H9 (cell line): Measurements from ENCODE around the gene SLC13A1. TPM values are rescaled to one million over a fixed set of nuclear protein-coding genes. Genes with fewer than 3 reads are reported as not detected.

Source experiments
- DNase-seq: peaks from one replicate; pipeline ENCODE4 v3.0.0-alpha.2; 2017
- H2AFZ ChIP-seq: one replicate; pipeline ENCODE4 v1.6.1; 2013; ENCODE audit warnings: mild to moderate bottlenecking, low read length, control low read depth, moderate library complexity
- H2AK5ac ChIP-seq: 2 replicates; pipeline ENCODE4 v1.6.1; 2013; ENCODE audit warnings: low read length, control low read depth, mixed read lengths; ENCODE audit not compliant: insufficient read length
- H2BK120ac ChIP-seq: one replicate; pipeline ENCODE4 v1.6.1; 2013; ENCODE audit warnings: low read depth, mild to moderate bottlenecking, low read length, control low read depth, inconsistent platforms; ENCODE audit not compliant: poor library complexity, severe bottlenecking
- H2BK12ac ChIP-seq: 2 replicates; pipeline ENCODE4 v1.6.1; 2013; ENCODE audit warnings: low read length, control low read depth, mixed read lengths, low read depth; ENCODE audit not compliant: insufficient read length
- H2BK15ac ChIP-seq: 2 replicates; pipeline ENCODE4 v1.6.1; 2013; ENCODE audit warnings: low read depth, low read length, control low read depth
- H2BK20ac ChIP-seq: one replicate; pipeline ENCODE4 v1.6.1; 2013; ENCODE audit warnings: low read depth, mild to moderate bottlenecking, low read length, control low read depth, inconsistent platforms; ENCODE audit not compliant: poor library complexity, severe bottlenecking
- H2BK5ac ChIP-seq: 2 replicates; pipeline ENCODE4 v1.6.1; 2013; ENCODE audit warnings: low read length, control low read depth, mixed read lengths; ENCODE audit not compliant: insufficient read length
- H3K14ac ChIP-seq: 2 replicates; pipeline ENCODE4 v1.6.1; 2013; ENCODE audit warnings: low read length, control low read depth; ENCODE audit not compliant: insufficient read depth
- H3K18ac ChIP-seq: 2 replicates; pipeline ENCODE4 v1.6.1; 2013; ENCODE audit warnings: low read depth, mild to moderate bottlenecking, mixed read lengths, low read length, control low read depth; ENCODE audit not compliant: insufficient read length
- H3K23ac ChIP-seq: 2 replicates; pipeline ENCODE4 v1.6.1; 2013; ENCODE audit warnings: low read length, control low read depth, mixed read lengths, low read depth; ENCODE audit not compliant: insufficient read length
- H3K23me2 ChIP-seq: 2 replicates; pipeline ENCODE4 v1.6.1; 2013; ENCODE audit warnings: low read depth, mild to moderate bottlenecking, mixed read lengths, low read length, control low read depth; ENCODE audit not compliant: insufficient read length, poor library complexity, severe bottlenecking
- H3K27ac ChIP-seq: 2 replicates; pipeline ENCODE4 v1.5.1; 2013; ENCODE audit warnings: low read length, control low read depth, mixed read lengths, low read depth; ENCODE audit not compliant: insufficient read length
- H3K27me3 ChIP-seq: 2 replicates; pipeline ENCODE4 v1.6.1; 2013; ENCODE audit warnings: low read length, control low read depth, inconsistent platforms; ENCODE audit not compliant: insufficient read depth
- H3K4ac ChIP-seq: 2 replicates; pipeline ENCODE4 v1.6.1; 2013; ENCODE audit warnings: low read depth, mild to moderate bottlenecking, control low read depth, inconsistent platforms, low read length, moderate library complexity
- H3K4me1 ChIP-seq: 2 replicates; pipeline ENCODE4 v1.6.1; 2013; ENCODE audit warnings: low read length, control low read depth, inconsistent platforms; ENCODE audit not compliant: insufficient read depth
- H3K4me2 ChIP-seq: 2 replicates; pipeline ENCODE4 v1.6.1; 2013; ENCODE audit warnings: low read length, control low read depth, mixed read lengths; ENCODE audit not compliant: insufficient read length, insufficient read depth
- H3K56ac ChIP-seq: 2 replicates; pipeline ENCODE4 v1.6.1; 2013; ENCODE audit warnings: low read depth, mild to moderate bottlenecking, mixed read lengths, low read length, control low read depth; ENCODE audit not compliant: insufficient read length
- H3K79me1 ChIP-seq: 2 replicates; pipeline ENCODE4 v1.6.1; 2013; ENCODE audit warnings: low read depth, mild to moderate bottlenecking, moderate library complexity, low read length, control low read depth, inconsistent platforms; ENCODE audit not compliant: insufficient read depth, poor library complexity, severe bottlenecking
- H3K79me2 ChIP-seq: 2 replicates; pipeline ENCODE4 v1.6.1; 2013; ENCODE audit warnings: low read length, control low read depth, inconsistent platforms; ENCODE audit not compliant: insufficient read depth
- H3K9ac ChIP-seq: 2 replicates; pipeline ENCODE4 v1.6.1; 2013; ENCODE audit warnings: low read length, control low read depth, mixed read lengths; ENCODE audit not compliant: insufficient read length; ENCODE audit errors: extremely low read depth
- H3K9me3 ChIP-seq: one replicate; pipeline ENCODE4 v1.6.1; 2013; ENCODE audit warnings: low read depth, low read length, inconsistent platforms; ENCODE audit not compliant: control insufficient read depth
- H3T11ph ChIP-seq: one replicate; pipeline ENCODE4 v1.6.1; 2013; ENCODE audit warnings: mild to moderate bottlenecking, low read length, control low read depth, inconsistent platforms
- H4K20me1 ChIP-seq: one replicate; pipeline ENCODE4 v1.6.1; 2013; ENCODE audit not compliant: control insufficient read depth, insufficient read length, insufficient read depth
- H4K5ac ChIP-seq: 2 replicates; pipeline ENCODE4 v1.6.1; 2013; ENCODE audit warnings: low read depth, mild to moderate bottlenecking, mixed read lengths, low read length, control low read depth; ENCODE audit not compliant: insufficient read length
- H4K8ac ChIP-seq: replicated peaks from 2 replicates; pipeline ENCODE4 v1.6.1; 2013; ENCODE audit warnings: low read length, control low read depth, mixed read lengths, low read depth; ENCODE audit not compliant: insufficient read length
- H4K91ac ChIP-seq: 2 replicates; pipeline ENCODE4 v1.6.1; 2013; ENCODE audit warnings: low read depth, mild to moderate bottlenecking, moderate library complexity, mixed read lengths, low read length, control low read depth; ENCODE audit not compliant: insufficient read length
- H3K27ac Mint-ChIP-seq, 3 experiments: 2 replicates in 2 of 3; 3 replicates in 1 of 3; pipeline ENCODE4 v1.8.0; 2020 to 2021; ENCODE audit warnings: mixed read lengths in 3 of 3, mild to moderate bottlenecking in 1 of 3, moderate library complexity in 1 of 3
- H3K27me3 Mint-ChIP-seq: 2 replicates; pipeline ENCODE4 v1.8.0; 2021; ENCODE audit warnings: low read depth, mild to moderate bottlenecking, moderate library complexity, mixed read lengths
- H3K36me3 Mint-ChIP-seq, 3 experiments: 2 replicates in 2 of 3; 3 replicates in 1 of 3; pipeline ENCODE4 v1.8.0; 2020 to 2021; ENCODE audit warnings: low read depth in 3 of 3, mixed read lengths in 3 of 3; ENCODE audit not compliant: insufficient read depth in 1 of 3
- H3K4me1 Mint-ChIP-seq, 2 experiments: 2 replicates each; pipeline ENCODE4 v1.8.0; 2020; ENCODE audit warnings: mixed read lengths in 2 of 2
- H3K4me3 Mint-ChIP-seq, 2 experiments: 2 replicates in 1 of 2; 3 replicates in 1 of 2; pipeline ENCODE4 v1.8.0; 2020 to 2021; ENCODE audit warnings: mild to moderate bottlenecking in 2 of 2, mixed read lengths in 2 of 2, moderate library complexity in 1 of 2
- H3K9me3 Mint-ChIP-seq, 2 experiments: 2 replicates in 1 of 2; 3 replicates in 1 of 2; pipeline ENCODE4 v1.8.0; 2020; ENCODE audit warnings: mild to moderate bottlenecking in 2 of 2, mixed read lengths in 2 of 2, moderate library complexity in 1 of 2
- CTCF ChIP-seq: fragments of 200-600 bp; sonication (generic); conservative IDR thresholded peaks from 3 replicates; pipeline ENCODE4 v1.8.0; 2021; ENCODE audit warnings: antibody characterized with exemption, mild to moderate bottlenecking
- WGBS: extraction: QIAGEN DNeasy Blood & Tissue Kit; methylation state at CpG from one replicate; pipeline ENCODE4 v1.1.7; 2013; ENCODE audit warnings: missing lambda C conversion rate, low lambda C conversion rate, mixed read lengths; ENCODE audit not compliant: insufficient read length; ENCODE audit errors: extremely low coverage; 5-methylcytosine and 5-hydroxymethylcytosine counted together
- total RNA-seq: library from RNA; stranded (reverse); gene quantifications from 2 replicates; pipeline ENCODE4 v1.2.1, GENCODE V29; 2021

The SLC13A1 gene
- total RNA-seq, 1 experiment from 2014 or later: not detected

GRCh38 chr7:123114288-123114687 is 85.5 kb downstream of the SLC13A1 start:
- H2AFZ ChIP-seq: no peak overlapping the region
- H2AK5ac ChIP-seq: no peak overlapping the region
- H2BK120ac ChIP-seq: no peak overlapping the region
- H3K27ac ChIP-seq: no peak overlapping the region
- WGBS: no CpG with 5 or more reads among the region's 2 CpGs
- Mint-ChIP-seq H3K27ac (no peak overlapping the region; a peak in 1 of 7 replicates), H3K27me3 (no peaks in the 10 kb centered on the region; the same call in 1 of the 2 replicates), H3K4me3 (no peak overlapping the region), H3K4me1 (peaks cover 24 to 25% of the 10 kb centered on the region in 2 experiments), H3K9me3 (no peaks in the 10 kb centered on the region), H3K36me3 (no peaks in the 10 kb centered on the region)
- H4K5ac ChIP-seq: no peak overlapping the region
- TF ChIP-seq CTCF: no peak
- no peak overlapping the region for H3K14ac ChIP-seq
- no peak overlapping the region for H3K18ac ChIP-seq
- H3T11ph ChIP-seq: no peak overlapping the region
- H2BK15ac ChIP-seq: no peak overlapping the region
- no peaks in the 10 kb centered on the region for H3K79me1 ChIP-seq
- no peaks in the 10 kb centered on the region for H3K4me1 ChIP-seq
- no peak overlapping the region for H3K4me2 ChIP-seq
- no peak overlapping the region for H3K56ac ChIP-seq
- H3K27me3 ChIP-seq: no peaks in the 10 kb centered on the region
- no peak overlapping the region for H4K8ac ChIP-seq
- no peak overlapping the region for H2BK5ac ChIP-seq
- H4K20me1 ChIP-seq: no peaks in the 10 kb centered on the region
- H3K4ac ChIP-seq: no peak overlapping the region
- H3K9me3 ChIP-seq: no peaks in the 10 kb centered on the region
- no peak overlapping the region for H3K9ac ChIP-seq
- no peak overlapping the region for H3K23ac ChIP-seq
- no peaks in the 10 kb centered on the region for H3K79me2 ChIP-seq
- H4K91ac ChIP-seq: no peak overlapping the region
- H2BK12ac ChIP-seq: no peak overlapping the region
- no peak for DNase-seq
- H3K23me2 ChIP-seq: no peaks in the 10 kb centered on the region
- no peak overlapping the region for H2BK20ac ChIP-seq
